HEK293 (cell line): ENCODE results near the gene IFNL3.
A peak's percentile ranks its signal among the peaks of the same experiment; 100 is the strongest.

Experiments
- GFI1B ChIP-seq: fragments of 450-650 bp; formaldehyde crosslinking; IDR thresholded peaks from 2 replicates; pipeline ENCODE4 v1.5.1; 2016; ENCODE audit warnings: missing biosample characterization, missing genetic modification characterization
- HOXC10 ChIP-seq: sonication (generic); formaldehyde crosslinking; IDR thresholded peaks from 2 replicates; pipeline ENCODE4 v1.8.1; 2023; ENCODE audit warnings: mild to moderate bottlenecking, missing genetic modification reagents
- KLF7 ChIP-seq: fragments of 450-650 bp; formaldehyde crosslinking; IDR thresholded peaks from 2 replicates; pipeline ENCODE4 v1.5.1; 2016; ENCODE audit warnings: missing biosample characterization, missing genetic modification characterization, borderline replicate concordance
- PRDM1 ChIP-seq: fragments of 450-650 bp; formaldehyde crosslinking; IDR thresholded peaks from 2 replicates; pipeline ENCODE4; 2016; ENCODE audit warnings: missing biosample characterization, missing genetic modification characterization
- REPIN1 ChIP-seq: fragments of 450-650 bp; formaldehyde crosslinking; IDR thresholded peaks from 2 replicates; pipeline ENCODE4 v1.5.1; 2017; ENCODE audit warnings: missing biosample characterization, missing genetic modification characterization, low read depth
- SCRT2 ChIP-seq: fragments of 450-650 bp; formaldehyde crosslinking; IDR thresholded peaks from 2 replicates; pipeline ENCODE4 v1.5.1; 2016; ENCODE audit warnings: missing biosample characterization, missing genetic modification characterization
- SP2 ChIP-seq: fragments of 450-650 bp; formaldehyde crosslinking; IDR thresholded peaks from 2 replicates; pipeline ENCODE4 v1.5.1; 2016; ENCODE audit warnings: missing biosample characterization, missing genetic modification characterization
- ZBTB21 ChIP-seq: fragments of 450-650 bp; formaldehyde crosslinking; IDR thresholded peaks from 2 replicates; pipeline ENCODE4 v1.5.1; 2017; ENCODE audit warnings: missing biosample characterization, missing genetic modification characterization
- ZNF155 ChIP-seq: fragments of 450-650 bp; formaldehyde crosslinking; IDR thresholded peaks from 2 replicates; pipeline ENCODE4 v1.5.1; 2016; ENCODE audit warnings: missing biosample characterization, missing genetic modification characterization
- ZNF211 ChIP-seq: fragments of 450-650 bp; formaldehyde crosslinking; IDR thresholded peaks from 2 replicates; pipeline ENCODE4 v1.5.1; 2016; ENCODE audit warnings: low read depth, missing biosample characterization, missing genetic modification characterization
- ZNF23 ChIP-seq: fragments of 450-650 bp; formaldehyde crosslinking; IDR thresholded peaks from 2 replicates; pipeline ENCODE4 v1.5.1; 2016; ENCODE audit warnings: missing biosample characterization, missing genetic modification characterization, borderline replicate concordance
- ZNF266 ChIP-seq: fragments of 450-650 bp; formaldehyde crosslinking; IDR thresholded peaks from 2 replicates; pipeline ENCODE4 v1.5.1; 2016; ENCODE audit warnings: missing biosample characterization, missing genetic modification characterization, low read depth
- ZNF292 ChIP-seq: fragments of 450-650 bp; formaldehyde crosslinking; IDR thresholded peaks from 2 replicates; pipeline ENCODE4 v1.5.1; 2016; ENCODE audit warnings: low read depth, missing biosample characterization, missing genetic modification characterization, borderline replicate concordance
- ZNF529 ChIP-seq: fragments of 450-650 bp; formaldehyde crosslinking; IDR thresholded peaks from 2 replicates; pipeline ENCODE4 v1.5.1; 2017; ENCODE audit warnings: missing genetic modification characterization, missing biosample characterization; ENCODE audit not compliant: insufficient replicate concordance
- ZNF664 ChIP-seq: fragments of 450-650 bp; formaldehyde crosslinking; IDR thresholded peaks from 2 replicates; pipeline ENCODE4 v1.5.1; 2016; ENCODE audit warnings: missing biosample characterization, missing genetic modification characterization
- ZSCAN23 ChIP-seq: fragments of 450-650 bp; formaldehyde crosslinking; IDR thresholded peaks from 2 replicates; pipeline ENCODE4 v1.5.1; 2016; ENCODE audit warnings: missing biosample characterization, missing genetic modification characterization
- TF ChIP-seq, protein P1 (sequence below): fragments of 450-650 bp; formaldehyde crosslinking; IDR thresholded peaks from 2 replicates; pipeline ENCODE4 v1.5.1; 2016; ENCODE audit warnings: missing biosample characterization, missing genetic modification characterization
- TF ChIP-seq, protein P2 (sequence below): fragments of 450-650 bp; formaldehyde crosslinking; IDR thresholded peaks from 2 replicates; pipeline ENCODE4 v1.5.1; 2017; ENCODE audit warnings: missing biosample characterization, missing genetic modification characterization
- TF ChIP-seq, protein P3 (sequence below): fragments of 450-650 bp; formaldehyde crosslinking; IDR thresholded peaks from 2 replicates; pipeline ENCODE4 v1.5.1; 2016; ENCODE audit warnings: missing biosample characterization, missing genetic modification characterization, borderline replicate concordance
- TF ChIP-seq, protein P4 (sequence below): fragments of 450-650 bp; formaldehyde crosslinking; IDR thresholded peaks from 2 replicates; pipeline ENCODE4 v1.5.1; 2016; ENCODE audit warnings: missing biosample characterization, missing genetic modification characterization
- TF ChIP-seq, protein P5 (sequence below): fragments of 450-650 bp; formaldehyde crosslinking; IDR thresholded peaks from 2 replicates; pipeline ENCODE4 v1.5.1; 2016; ENCODE audit warnings: missing biosample characterization, missing genetic modification characterization
- TF ChIP-seq, protein P6 (sequence below): fragments of 450-650 bp; formaldehyde crosslinking; IDR thresholded peaks from 2 replicates; pipeline ENCODE4 v1.5.1; 2016; ENCODE audit warnings: missing biosample characterization, missing genetic modification characterization
- TF ChIP-seq, protein P7 (sequence below): fragments of 450-650 bp; formaldehyde crosslinking; IDR thresholded peaks from 2 replicates; pipeline ENCODE4 v1.5.1; 2016; ENCODE audit warnings: missing biosample characterization, missing genetic modification characterization
- TF ChIP-seq, protein P8 (sequence below): fragments of 450-650 bp; formaldehyde crosslinking; IDR thresholded peaks from 2 replicates; pipeline ENCODE4 v1.5.1; 2016; ENCODE audit warnings: missing biosample characterization, missing genetic modification characterization

IFNL3 gene

DNA sequence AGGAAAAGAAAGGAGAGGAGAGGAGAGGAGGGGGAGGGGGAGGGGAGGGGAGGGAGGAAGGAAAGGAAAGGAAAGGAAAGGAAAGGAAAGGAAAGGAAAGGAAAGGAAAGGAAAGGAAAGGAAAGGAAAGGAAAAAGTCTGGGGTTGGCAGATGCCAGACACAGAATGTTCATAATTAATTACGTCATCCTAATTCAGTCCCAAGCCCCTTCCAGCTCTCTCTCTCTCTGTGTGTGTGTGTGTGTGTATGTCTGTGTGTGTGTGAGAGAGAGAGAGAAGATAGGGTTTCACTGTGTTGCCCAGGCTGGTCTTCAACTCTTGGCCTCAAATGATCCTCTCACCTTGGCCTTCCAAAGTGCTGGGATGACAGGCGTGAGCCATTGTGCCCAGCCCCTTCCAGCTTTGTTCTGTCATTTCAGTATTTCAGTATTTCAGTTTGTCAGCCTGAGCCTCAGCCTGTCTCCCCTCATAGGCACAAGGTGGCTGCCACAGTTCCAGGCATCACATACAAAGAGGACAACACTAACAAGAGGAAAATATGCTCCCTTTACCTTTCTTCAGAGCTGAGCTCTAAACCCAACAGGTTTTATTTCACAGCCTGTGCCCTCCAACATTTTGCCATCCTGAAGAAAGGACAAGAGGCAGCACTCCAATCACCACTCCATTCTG lies 14.6 kb downstream of the IFNL3 start (continued):
- TF ChIP-seq ZNF664 (tag by site-specific recombination) = no peak
- TF ChIP-seq ZNF155 (tag by site-specific recombination) = no peak
- TF ChIP-seq ZNF23 (tag by site-specific recombination) = no peak
- TF ChIP-seq, protein P1, sequence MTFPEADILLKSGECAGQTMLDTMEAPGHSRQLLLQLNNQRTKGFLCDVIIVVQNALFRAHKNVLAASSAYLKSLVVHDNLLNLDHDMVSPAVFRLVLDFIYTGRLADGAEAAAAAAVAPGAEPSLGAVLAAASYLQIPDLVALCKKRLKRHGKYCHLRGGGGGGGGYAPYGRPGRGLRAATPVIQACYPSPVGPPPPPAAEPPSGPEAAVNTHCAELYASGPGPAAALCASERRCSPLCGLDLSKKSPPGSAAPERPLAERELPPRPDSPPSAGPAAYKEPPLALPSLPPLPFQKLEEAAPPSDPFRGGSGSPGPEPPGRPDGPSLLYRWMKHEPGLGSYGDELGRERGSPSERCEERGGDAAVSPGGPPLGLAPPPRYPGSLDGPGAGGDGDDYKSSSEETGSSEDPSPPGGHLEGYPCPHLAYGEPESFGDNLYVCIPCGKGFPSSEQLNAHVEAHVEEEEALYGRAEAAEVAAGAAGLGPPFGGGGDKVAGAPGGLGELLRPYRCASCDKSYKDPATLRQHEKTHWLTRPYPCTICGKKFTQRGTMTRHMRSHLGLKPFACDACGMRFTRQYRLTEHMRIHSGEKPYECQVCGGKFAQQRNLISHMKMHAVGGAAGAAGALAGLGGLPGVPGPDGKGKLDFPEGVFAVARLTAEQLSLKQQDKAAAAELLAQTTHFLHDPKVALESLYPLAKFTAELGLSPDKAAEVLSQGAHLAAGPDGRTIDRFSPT (tag by site-specific recombination) = no peak
- TF ChIP-seq, protein P2, sequence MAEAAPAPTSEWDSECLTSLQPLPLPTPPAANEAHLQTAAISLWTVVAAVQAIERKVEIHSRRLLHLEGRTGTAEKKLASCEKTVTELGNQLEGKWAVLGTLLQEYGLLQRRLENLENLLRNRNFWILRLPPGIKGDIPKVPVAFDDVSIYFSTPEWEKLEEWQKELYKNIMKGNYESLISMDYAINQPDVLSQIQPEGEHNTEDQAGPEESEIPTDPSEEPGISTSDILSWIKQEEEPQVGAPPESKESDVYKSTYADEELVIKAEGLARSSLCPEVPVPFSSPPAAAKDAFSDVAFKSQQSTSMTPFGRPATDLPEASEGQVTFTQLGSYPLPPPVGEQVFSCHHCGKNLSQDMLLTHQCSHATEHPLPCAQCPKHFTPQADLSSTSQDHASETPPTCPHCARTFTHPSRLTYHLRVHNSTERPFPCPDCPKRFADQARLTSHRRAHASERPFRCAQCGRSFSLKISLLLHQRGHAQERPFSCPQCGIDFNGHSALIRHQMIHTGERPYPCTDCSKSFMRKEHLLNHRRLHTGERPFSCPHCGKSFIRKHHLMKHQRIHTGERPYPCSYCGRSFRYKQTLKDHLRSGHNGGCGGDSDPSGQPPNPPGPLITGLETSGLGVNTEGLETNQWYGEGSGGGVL = peak; percentile 58; the same call in 1 of the 2 replicates
- no peak for TF ChIP-seq HOXC10 (CRISPR knock-in tag)
- peak; percentile 98 for TF ChIP-seq PRDM1 (tag by site-specific recombination)
- TF ChIP-seq ZNF529 (tag by site-specific recombination) = no peak
- TF ChIP-seq, protein P3, sequence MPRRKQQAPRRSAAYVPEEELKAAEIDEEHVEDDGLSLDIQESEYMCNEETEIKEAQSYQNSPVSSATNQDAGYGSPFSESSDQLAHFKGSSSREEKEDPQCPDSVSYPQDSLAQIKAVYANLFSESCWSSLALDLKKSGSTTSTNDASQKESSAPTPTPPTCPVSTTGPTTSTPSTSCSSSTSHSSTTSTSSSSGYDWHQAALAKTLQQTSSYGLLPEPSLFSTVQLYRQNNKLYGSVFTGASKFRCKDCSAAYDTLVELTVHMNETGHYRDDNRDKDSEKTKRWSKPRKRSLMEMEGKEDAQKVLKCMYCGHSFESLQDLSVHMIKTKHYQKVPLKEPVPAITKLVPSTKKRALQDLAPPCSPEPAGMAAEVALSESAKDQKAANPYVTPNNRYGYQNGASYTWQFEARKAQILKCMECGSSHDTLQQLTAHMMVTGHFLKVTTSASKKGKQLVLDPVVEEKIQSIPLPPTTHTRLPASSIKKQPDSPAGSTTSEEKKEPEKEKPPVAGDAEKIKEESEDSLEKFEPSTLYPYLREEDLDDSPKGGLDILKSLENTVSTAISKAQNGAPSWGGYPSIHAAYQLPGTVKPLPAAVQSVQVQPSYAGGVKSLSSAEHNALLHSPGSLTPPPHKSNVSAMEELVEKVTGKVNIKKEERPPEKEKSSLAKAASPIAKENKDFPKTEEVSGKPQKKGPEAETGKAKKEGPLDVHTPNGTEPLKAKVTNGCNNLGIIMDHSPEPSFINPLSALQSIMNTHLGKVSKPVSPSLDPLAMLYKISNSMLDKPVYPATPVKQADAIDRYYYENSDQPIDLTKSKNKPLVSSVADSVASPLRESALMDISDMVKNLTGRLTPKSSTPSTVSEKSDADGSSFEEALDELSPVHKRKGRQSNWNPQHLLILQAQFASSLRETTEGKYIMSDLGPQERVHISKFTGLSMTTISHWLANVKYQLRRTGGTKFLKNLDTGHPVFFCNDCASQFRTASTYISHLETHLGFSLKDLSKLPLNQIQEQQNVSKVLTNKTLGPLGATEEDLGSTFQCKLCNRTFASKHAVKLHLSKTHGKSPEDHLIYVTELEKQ (tag by site-specific recombination) = no peak
- no peak for TF ChIP-seq SP2
- TF ChIP-seq REPIN1 (tag by site-specific recombination) = no peak
- no peak for TF ChIP-seq ZSCAN23 (tag by site-specific recombination)
- TF ChIP-seq, protein P4, sequence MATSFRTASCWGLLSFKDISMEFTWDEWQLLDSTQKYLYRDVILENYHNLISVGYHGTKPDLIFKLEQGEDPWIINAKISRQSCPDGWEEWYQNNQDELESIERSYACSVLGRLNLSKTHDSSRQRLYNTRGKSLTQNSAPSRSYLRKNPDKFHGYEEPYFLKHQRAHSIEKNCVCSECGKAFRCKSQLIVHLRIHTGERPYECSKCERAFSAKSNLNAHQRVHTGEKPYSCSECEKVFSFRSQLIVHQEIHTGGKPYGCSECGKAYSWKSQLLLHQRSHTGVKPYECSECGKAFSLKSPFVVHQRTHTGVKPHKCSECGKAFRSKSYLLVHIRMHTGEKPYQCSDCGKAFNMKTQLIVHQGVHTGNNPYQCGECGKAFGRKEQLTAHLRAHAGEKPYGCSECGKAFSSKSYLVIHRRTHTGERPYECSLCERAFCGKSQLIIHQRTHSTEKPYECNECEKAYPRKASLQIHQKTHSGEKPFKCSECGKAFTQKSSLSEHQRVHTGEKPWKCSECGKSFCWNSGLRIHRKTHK (tag by site-specific recombination) = no peak
- 0 out of 2 replicates have a peak, but pooled peaks have one; percentile 23 for TF ChIP-seq SCRT2 (tag by site-specific recombination)
- TF ChIP-seq ZNF266 (tag by site-specific recombination) = no peak
- no peak for TF ChIP-seq ZNF211 (tag by site-specific recombination)
- TF ChIP-seq ZBTB21 = peak; percentile 48; the same call in 1 of the 2 replicates
- TF ChIP-seq, protein P5, sequence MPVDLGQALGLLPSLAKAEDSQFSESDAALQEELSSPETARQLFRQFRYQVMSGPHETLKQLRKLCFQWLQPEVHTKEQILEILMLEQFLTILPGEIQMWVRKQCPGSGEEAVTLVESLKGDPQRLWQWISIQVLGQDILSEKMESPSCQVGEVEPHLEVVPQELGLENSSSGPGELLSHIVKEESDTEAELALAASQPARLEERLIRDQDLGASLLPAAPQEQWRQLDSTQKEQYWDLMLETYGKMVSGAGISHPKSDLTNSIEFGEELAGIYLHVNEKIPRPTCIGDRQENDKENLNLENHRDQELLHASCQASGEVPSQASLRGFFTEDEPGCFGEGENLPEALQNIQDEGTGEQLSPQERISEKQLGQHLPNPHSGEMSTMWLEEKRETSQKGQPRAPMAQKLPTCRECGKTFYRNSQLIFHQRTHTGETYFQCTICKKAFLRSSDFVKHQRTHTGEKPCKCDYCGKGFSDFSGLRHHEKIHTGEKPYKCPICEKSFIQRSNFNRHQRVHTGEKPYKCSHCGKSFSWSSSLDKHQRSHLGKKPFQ = no peak
- TF ChIP-seq, protein P6, sequence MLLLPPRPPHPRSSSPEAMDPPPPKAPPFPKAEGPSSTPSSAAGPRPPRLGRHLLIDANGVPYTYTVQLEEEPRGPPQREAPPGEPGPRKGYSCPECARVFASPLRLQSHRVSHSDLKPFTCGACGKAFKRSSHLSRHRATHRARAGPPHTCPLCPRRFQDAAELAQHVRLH (tag by site-specific recombination) = peak; percentile 62; the same call in 1 of the 2 replicates
- TF ChIP-seq GFI1B = no peak
- TF ChIP-seq, protein P7, sequence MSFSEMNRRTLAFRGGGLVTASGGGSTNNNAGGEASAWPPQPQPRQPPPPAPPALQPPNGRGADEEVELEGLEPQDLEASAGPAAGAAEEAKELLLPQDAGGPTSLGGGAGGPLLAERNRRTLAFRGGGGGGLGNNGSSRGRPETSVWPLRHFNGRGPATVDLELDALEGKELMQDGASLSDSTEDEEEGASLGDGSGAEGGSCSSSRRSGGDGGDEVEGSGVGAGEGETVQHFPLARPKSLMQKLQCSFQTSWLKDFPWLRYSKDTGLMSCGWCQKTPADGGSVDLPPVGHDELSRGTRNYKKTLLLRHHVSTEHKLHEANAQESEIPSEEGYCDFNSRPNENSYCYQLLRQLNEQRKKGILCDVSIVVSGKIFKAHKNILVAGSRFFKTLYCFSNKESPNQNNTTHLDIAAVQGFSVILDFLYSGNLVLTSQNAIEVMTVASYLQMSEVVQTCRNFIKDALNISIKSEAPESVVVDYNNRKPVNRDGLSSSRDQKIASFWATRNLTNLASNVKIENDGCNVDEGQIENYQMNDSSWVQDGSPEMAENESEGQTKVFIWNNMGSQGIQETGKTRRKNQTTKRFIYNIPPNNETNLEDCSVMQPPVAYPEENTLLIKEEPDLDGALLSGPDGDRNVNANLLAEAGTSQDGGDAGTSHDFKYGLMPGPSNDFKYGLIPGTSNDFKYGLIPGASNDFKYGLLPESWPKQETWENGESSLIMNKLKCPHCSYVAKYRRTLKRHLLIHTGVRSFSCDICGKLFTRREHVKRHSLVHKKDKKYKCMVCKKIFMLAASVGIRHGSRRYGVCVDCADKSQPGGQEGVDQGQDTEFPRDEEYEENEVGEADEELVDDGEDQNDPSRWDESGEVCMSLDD = 0 out of 2 replicates have a peak, but pooled peaks have one; percentile 33
- no peak for TF ChIP-seq KLF7
- TF ChIP-seq, protein P8, sequence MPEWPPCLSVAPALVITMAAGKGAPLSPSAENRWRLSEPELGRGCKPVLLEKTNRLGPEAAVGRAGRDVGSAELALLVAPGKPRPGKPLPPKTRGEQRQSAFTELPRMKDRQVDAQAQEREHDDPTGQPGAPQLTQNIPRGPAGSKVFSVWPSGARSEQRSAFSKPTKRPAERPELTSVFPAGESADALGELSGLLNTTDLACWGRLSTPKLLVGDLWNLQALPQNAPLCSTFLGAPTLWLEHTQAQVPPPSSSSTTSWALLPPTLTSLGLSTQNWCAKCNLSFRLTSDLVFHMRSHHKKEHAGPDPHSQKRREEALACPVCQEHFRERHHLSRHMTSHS = no peak
- no peak for TF ChIP-seq ZNF292 (tag by site-specific recombination)
